NCI-H2196 (cell line): ENCODE results near the gene TTC23L.
"Not testable (repeated sequence)": the region's sequence is repeated elsewhere in the genome, so short reads cannot be mapped to it uniquely, and the experiment has no call there.

Experiments used
- DNase-seq: peaks from one replicate; lab custom pipeline; 2025; ENCODE audit not compliant: unreplicated experiment; lab: John Stamatoyannopoulos, UW

TTC23L gene

GRCh38 chr5:34916518-34916917 is 77.6 kb downstream of the TTC23L start:
- no peak for DNase-seq

DNA sequence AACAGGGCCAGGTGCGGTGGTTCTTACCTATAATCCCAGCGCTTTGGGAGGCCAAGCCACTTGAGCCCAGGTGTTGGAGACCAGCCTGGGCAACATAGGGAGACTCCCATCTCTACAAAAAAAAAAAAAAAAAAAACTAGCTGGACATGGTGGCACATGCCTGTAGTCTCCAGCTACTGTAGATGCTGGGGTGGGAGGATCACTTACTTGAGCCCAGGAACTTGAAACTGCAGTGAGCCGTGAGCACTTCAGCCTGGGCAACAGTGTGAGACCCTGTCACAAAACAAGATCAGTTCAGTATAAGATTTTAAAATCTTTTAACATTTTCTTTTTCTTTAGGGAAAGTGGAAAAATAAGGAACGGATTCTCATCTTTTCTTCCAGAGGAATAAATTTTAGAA is 79.1 kb downstream of the TTC23L start:
- peak; percentile 14 for DNase-seq

GRCh38 chr5:34919077-34919476 is 80.1 kb downstream of the TTC23L start:
- DNase-seq: no peak

DNA sequence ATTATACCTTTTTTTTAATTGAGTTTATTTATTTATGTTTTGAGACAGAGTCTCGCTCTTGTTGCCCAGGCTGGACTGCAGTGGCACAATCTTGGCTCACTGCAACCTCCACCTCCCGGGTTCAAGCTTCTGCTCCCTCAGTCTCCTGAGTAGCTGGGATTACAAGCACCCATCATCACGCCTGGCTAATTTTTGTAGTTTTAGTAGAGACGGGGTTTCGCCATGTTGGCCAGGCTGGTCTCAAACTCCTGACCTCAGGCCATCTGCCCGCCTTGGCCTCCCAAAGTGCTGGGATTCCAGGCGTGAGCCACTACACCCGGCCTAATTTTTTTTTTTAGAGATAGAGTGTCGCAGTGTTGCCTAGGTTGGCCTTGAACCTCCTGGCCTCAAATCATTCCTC is 84.3 kb downstream of the TTC23L start:
- DNase-seq: not testable (repeated sequence)

GRCh38 chr5:34923694-34924461 is 84.9 kb downstream of the TTC23L start:
- peak; percentile 38 for DNase-seq

GRCh38 chr5:34924462-34924765 is 85.5 kb downstream of the TTC23L start:
- DNase-seq: no peak

DNA sequence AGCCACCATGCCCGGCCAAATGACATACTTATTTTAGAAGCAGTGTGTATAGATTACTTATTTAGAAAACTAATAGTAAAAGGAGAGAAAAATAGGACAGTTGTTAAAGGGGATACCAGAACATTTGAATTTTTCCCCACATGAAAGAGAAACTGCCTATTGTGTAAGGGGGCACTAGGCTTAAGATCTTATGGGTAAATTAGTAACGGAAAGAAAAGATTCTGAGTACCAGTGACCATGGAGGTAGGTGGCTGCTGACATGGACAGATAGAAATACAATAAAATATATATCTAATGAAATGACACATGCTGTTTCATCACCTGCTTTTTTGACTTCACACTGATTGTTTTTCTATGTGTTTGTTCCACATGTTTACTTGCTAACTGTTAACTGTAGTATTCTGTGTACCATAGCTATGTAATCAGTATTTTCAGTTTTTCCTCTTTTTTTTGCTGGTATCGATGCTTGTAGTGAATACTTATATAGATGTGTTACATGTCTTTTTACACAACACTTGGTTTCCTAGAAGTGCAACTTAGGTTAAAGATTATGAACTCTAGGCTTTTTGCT is 87.4 kb downstream of the TTC23L start:
- no peak for DNase-seq

GRCh38 chr5:34927785-34928184 is 88.8 kb downstream of the TTC23L start:
- no peak for DNase-seq

- no peak for DNase-seq
Measured at GRCh38 chr5:34928267-34928666, 89.3 kb downstream of the TTC23L start.

- peak; percentile 100 for DNase-seq
Measured at GRCh38 chr5:34929134-34929719, 90.3 kb downstream of the TTC23L start, which contains the start of gene DNAJC21. Gene DNAJC21 (plus strand): TSS chr5:34929559. CDS start chr5:34929820, 261 bp downstream.

GRCh38 chr5:34929720-34930461 is 90.9 kb downstream of the TTC23L start:
- DNase-seq: peak; percentile 90

DNA sequence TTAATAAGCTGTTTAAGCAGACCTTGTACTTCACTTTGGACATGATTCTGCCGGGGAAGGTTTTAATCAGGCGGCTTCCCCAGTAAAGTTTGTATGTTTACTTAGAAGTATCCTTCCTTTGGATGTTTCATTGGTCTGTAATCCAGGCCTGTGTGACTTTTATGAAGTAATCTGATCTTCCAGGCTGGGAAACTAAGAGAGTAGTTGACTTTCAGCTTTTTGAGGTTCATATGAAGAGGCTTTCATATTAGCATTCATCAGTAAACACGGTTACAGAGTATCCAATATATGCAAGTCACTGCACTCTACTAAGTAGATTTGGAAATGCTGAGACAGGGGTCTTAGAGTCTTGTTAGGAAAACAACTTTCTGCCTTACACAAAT is 91.5 kb downstream of the TTC23L start:
- DNase-seq: no peak

- no peak for DNase-seq
Measured at GRCh38 chr5:34930870-34931269, 91.9 kb downstream of the TTC23L start.

- no peak for DNase-seq
Measured at GRCh38 chr5:34932947-34933346, 94.0 kb downstream of the TTC23L start.

- no peak for DNase-seq
Measured at GRCh38 chr5:34941936-34942335, 103.0 kb downstream of the TTC23L start.

GRCh38 chr5:34944044-34944443 is 105.1 kb downstream of the TTC23L start:
- DNase-seq: no peak

- no peak for DNase-seq
Measured at GRCh38 chr5:34944460-34945047, 105.6 kb downstream of the TTC23L start.
